ENCODE data around the gene PLXNA4. TPM values are rescaled to one million over a fixed set of nuclear protein-coding genes. Genes with fewer than 3 reads are reported as not detected.

PLXNA4 gene
- polyA plus RNA-seq, 1 donor (not counting 4 experiments of a cell fraction or from before 2014, with no cell fraction given) = 0.01 TPM

GRCh38 chr7:132200141-132200540, 376.1 kb downstream of the PLXNA4 start:
- no peak overlapping the region for H3K4me3 ChIP-seq (ENCODE audit: control insufficient read depth in 2 of 3, extremely low read depth in 1 of 3, insufficient read depth in 2 of 3, low read depth in 1 of 3, low read length in 3 of 3)
- H3K9ac ChIP-seq (ENCODE audit: control insufficient read depth, extremely low read depth, insufficient read depth, low read length) = no peak overlapping the region
- H3K4me1 ChIP-seq (ENCODE audit: control insufficient read depth, extremely low read depth, insufficient read depth, low read length) = no peaks in the 10 kb centered on the region
- no peaks in the 10 kb centered on the region for H3K9me3 ChIP-seq (ENCODE audit: control insufficient read depth, low read depth, low read length)
- H3K27me3 ChIP-seq (ENCODE audit: control insufficient read depth, extremely low read depth, insufficient read depth, low read length) = peaks cover 9% of the 10 kb centered on the region
- no peak for TF ChIP-seq EZH2 (IDR thresholded peaks at IDR 0.05; ENCODE audit: low read length)
- TF ChIP-seq, protein P1, sequence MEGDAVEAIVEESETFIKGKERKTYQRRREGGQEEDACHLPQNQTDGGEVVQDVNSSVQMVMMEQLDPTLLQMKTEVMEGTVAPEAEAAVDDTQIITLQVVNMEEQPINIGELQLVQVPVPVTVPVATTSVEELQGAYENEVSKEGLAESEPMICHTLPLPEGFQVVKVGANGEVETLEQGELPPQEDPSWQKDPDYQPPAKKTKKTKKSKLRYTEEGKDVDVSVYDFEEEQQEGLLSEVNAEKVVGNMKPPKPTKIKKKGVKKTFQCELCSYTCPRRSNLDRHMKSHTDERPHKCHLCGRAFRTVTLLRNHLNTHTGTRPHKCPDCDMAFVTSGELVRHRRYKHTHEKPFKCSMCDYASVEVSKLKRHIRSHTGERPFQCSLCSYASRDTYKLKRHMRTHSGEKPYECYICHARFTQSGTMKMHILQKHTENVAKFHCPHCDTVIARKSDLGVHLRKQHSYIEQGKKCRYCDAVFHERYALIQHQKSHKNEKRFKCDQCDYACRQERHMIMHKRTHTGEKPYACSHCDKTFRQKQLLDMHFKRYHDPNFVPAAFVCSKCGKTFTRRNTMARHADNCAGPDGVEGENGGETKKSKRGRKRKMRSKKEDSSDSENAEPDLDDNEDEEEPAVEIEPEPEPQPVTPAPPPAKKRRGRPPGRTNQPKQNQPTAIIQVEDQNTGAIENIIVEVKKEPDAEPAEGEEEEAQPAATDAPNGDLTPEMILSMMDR (optimal IDR thresholded peaks at IDR 0.05 in 1 of 3, IDR thresholded peaks at IDR 0.05 in 1 of 3, conservative IDR thresholded peaks at IDR 0.05 in 1 of 3; ENCODE audit: extremely low read depth in 1 of 3, insufficient read depth in 2 of 3, low read length in 3 of 3) = no peak
- no peaks in the 10 kb centered on the region for H3K36me3 ChIP-seq (ENCODE audit: control insufficient read depth in 2 of 2, extremely low read depth in 1 of 2, insufficient read depth in 2 of 2, low read length in 2 of 2)
- no peak overlapping the region for H3K27ac ChIP-seq (ENCODE audit: control insufficient read depth, insufficient read depth, low read length)
- dilution Hi-C loops (cut with MboI; ENCODE audit: extremely low pct_ligation_motif_present, low sequenced_read_pairs) = no loop called here
- H4K20me1 ChIP-seq (ENCODE audit: control insufficient read depth, extremely low read depth, insufficient read depth, low read length) = no peaks in the 10 kb centered on the region
- no peak overlapping the region for H2AFZ ChIP-seq (ENCODE audit: control insufficient read depth, low read length)
- DNase-seq (ENCODE audit: low read depth, low spot score) (no peak), FAIRE-seq (no peak)
- H3K79me2 ChIP-seq (ENCODE audit: control insufficient read depth, insufficient read depth, low read length) = no peaks in the 10 kb centered on the region
- no peaks in the 10 kb centered on the region for H3K9me1 ChIP-seq (ENCODE audit: control insufficient read depth, extremely low read depth, insufficient read depth, low read length)
- H3K4me2 ChIP-seq (ENCODE audit: control insufficient read depth, extremely low read depth, insufficient read depth, low read depth, low read length) = no peak overlapping the region

GRCh38 chr7:132199626-132200025, 376.6 kb downstream of the PLXNA4 start:
- Histone ChIP-seq H3K27me3 (ENCODE audit: control insufficient read depth, extremely low read depth, insufficient read depth, low read length) (peaks cover 9% of the 10 kb centered on the region), H3K4me1 (ENCODE audit: control insufficient read depth, extremely low read depth, insufficient read depth, low read length) (no peaks in the 10 kb centered on the region), H3K4me3 (ENCODE audit: control insufficient read depth in 2 of 3, extremely low read depth in 1 of 3, insufficient read depth in 2 of 3, low read depth in 1 of 3, low read length in 3 of 3) (no peak overlapping the region), H3K9ac (ENCODE audit: control insufficient read depth, extremely low read depth, insufficient read depth, low read length) (no peak overlapping the region), H3K9me1 (ENCODE audit: control insufficient read depth, extremely low read depth, insufficient read depth, low read length) (no peaks in the 10 kb centered on the region), H3K36me3 (ENCODE audit: control insufficient read depth in 2 of 2, extremely low read depth in 1 of 2, insufficient read depth in 2 of 2, low read length in 2 of 2) (no peaks in the 10 kb centered on the region), H3K4me2 (ENCODE audit: control insufficient read depth, extremely low read depth, insufficient read depth, low read depth, low read length) (no peak overlapping the region), H3K27ac (ENCODE audit: control insufficient read depth, insufficient read depth, low read length) (no peak overlapping the region), H2AFZ (ENCODE audit: control insufficient read depth, low read length) (no peak overlapping the region), H3K9me3 (ENCODE audit: control insufficient read depth, low read depth, low read length) (no peaks in the 10 kb centered on the region), H3K79me2 (ENCODE audit: control insufficient read depth, insufficient read depth, low read length) (no peaks in the 10 kb centered on the region), H4K20me1 (ENCODE audit: control insufficient read depth, extremely low read depth, insufficient read depth, low read length) (no peaks in the 10 kb centered on the region)
- dilution Hi-C loops (cut with MboI; ENCODE audit: extremely low pct_ligation_motif_present, low sequenced_read_pairs) = no loop called here
- no peak for FAIRE-seq
- no peak for DNase-seq (ENCODE audit: low read depth, low spot score)
- no peak for TF ChIP-seq EZH2 (IDR thresholded peaks at IDR 0.05; ENCODE audit: low read length)
- TF ChIP-seq, protein P1 (optimal IDR thresholded peaks at IDR 0.05 in 1 of 3, IDR thresholded peaks at IDR 0.05 in 1 of 3, conservative IDR thresholded peaks at IDR 0.05 in 1 of 3; ENCODE audit: extremely low read depth in 1 of 3, insufficient read depth in 2 of 3, low read length in 3 of 3) = no peak

Measured in keratinocyte (primary cell).